Measurements from ENCODE around the gene RMI1.

- TF ChIP-seq CTCF (optimal IDR thresholded peaks at IDR 0.05 in 1 of 3, IDR thresholded peaks at IDR 0.05 in 1 of 3, conservative IDR thresholded peaks at IDR 0.05 in 1 of 3; ENCODE audit: extremely low read depth in 1 of 3, insufficient read depth in 2 of 3, low read length in 3 of 3) = no peak
- no peak for TF ChIP-seq EZH2 (IDR thresholded peaks at IDR 0.05; ENCODE audit: low read length)
These were observed 5.6 kb downstream of the RMI1 start for GRCh38 chr9:83986195-83986594.

Measured in keratinocyte (primary cell).